Stimulated activated CD8-positive, alpha-beta memory T cell treated with anti-CD3 and anti-CD28 coated beads, Interleukin-4, amount 100 ng/mL, for 24 hours (primary cell): ENCODE results near the gene TNK2.

Experiments used
- DNase-seq: peaks from one replicate; pipeline ENCODE4 v3.0.0-alpha.2; 2020; ENCODE audit warnings: low read depth

Gene TNK2

GRCh38 chr3:195899701-195900435 is 8.5 kb downstream of the TNK2 start:
- DNase-seq, result no peak

DNA sequence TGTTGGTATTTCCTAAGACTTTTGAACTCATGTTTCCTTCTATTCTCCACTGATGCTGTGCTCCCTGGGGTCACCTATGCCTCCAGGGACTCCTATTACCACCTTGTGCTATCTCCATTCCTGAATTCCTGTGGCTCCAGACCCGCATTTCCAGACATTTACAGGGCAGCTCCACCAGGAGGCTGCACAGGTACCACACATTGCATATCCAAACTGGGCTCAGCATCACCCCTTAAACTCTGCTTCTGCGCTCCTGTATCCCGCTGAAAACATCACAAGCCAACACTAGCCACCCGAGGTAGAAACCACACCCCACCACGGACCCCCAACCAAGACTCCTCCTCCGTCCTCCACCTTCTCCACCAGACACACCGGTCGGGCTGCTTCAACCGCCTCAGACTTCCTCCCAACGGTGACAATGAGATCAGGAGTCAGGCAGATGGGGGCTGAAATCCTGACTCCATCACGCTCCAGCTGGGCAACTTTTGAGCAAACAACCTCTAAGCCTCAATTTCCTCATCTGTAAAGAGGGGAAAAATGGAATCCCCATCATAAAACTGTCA is 10.4 kb downstream of the TNK2 start:
- no peak for DNase-seq

DNA sequence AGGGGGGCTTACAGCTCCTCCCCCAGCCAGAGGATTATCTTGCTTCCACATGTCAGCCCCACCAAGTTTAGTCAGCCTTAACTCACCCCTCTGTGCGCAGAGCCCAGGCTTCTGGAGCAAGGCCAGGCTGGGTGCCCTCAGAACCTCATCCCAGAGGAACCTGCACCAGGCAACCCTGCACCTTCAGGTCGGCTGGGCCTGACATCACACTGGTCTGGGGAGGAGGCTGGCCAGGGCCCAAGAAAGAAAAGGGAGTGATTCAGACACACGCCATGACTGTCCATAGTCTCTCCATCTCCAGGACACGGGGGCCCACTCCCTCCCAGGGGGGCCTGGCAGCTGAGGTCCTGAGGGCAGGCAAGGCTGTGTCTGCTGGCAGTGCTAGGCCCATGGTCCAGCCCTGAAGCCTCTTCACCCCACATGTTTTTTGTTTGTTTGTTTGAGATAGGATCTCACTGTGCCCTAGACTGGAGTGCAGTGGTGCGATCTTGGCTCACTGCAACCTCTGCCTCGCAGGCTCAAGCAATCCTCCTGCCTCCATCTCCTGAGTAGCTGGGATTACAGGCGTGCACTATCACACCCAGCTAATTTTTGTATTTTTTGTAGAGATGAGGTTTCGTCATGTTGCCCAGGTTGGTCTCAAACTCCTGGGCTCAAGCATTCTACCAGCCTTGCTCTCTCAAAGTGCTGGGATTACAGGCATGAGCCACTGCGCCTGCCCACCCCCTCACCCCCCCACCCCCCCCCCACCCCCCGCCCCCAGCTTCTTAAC is 11.1 kb downstream of the TNK2 start:
- DNase-seq, result no peak

DNA sequence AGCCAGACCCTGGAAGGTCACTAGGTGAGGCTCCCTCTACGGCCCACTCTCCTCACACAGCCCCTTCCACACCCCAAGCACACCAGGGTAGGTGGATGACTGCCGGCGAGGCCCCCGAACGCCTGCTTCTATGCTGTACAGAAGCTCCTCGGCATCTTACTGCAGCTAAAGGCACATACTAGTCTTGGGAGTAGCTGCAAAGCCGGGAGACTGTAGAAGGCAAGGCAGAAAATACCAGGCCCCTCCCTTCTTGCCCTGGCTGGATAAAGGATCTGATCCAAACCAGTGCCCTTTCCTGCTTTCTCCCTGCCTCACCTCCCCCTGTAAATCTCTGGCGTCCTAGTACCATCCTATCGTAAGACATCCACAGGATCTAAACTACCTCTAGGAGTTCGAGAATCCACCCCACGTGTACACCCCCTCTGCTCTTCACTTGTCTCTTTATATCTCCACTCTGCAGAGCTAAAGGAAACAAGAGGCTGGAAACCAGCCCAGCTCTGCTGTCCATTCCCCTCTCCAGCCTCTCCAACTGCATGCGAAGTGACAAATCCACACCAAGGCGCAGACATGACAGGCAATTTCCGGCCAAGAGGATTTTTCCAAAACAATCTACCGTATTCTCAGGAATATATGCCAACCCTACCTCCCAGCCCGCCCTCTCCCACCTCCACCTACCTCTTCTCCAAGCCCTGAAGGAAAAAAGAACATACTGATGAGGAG is 11.8 kb downstream of the TNK2 start:
- no peak for DNase-seq

- DNase-seq, result peak; percentile 47
These were observed 12.4 kb downstream of the TNK2 start for GRCh38 chr3:195895861-195896360.

GRCh38 chr3:195895078-195895860 is 13.1 kb downstream of the TNK2 start:
- DNase-seq, result peak; percentile 41

DNA sequence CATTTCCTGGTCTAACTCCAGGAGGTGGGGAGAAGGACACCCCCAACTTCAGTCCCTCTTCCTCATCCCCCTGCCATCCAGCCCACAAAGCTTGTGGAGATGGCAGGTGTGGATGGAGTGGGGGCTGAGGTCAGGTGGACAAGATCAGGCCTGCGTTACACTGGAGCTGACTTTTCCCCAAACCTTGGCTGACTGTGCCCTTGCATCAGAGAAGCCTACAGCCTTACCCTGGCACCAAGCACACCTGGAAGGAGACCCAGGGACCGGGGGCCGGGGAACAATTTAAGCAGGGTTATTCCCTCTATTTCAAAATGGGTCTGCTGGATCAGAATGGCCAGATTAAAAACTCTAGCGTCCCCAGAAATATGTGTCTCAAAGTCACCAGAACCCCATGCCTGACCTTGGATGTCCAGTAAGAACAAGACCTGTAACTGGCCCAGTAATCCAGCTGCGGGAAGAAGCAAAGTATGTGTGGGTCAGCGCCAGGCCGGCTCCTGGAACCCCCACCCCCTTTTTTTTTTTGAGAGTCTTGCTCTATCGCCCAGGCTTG is 14.4 kb downstream of the TNK2 start:
- no peak for DNase-seq

- DNase-seq, result no peak
These were observed 14.8 kb downstream of the TNK2 start for GRCh38 chr3:195893516-195893915.

DNA sequence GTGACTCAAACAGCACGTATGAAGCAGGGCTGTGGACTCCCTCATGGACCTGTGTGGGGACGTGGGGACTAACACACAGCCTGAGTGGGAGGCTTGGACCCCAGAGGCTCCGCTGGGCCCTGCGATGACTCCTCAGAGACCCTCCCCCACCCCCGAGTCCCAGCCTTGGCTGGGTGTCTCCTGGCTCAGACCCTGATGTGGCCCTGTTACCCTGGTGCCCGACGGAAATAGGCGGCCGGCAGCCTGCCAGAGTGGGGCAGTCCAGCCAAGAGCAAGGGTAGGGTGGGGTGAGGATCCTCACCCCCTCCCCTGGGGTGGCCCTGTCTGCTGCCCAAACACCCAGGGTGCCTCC is 15.3 kb downstream of the TNK2 start:
- no peak for DNase-seq

DNA sequence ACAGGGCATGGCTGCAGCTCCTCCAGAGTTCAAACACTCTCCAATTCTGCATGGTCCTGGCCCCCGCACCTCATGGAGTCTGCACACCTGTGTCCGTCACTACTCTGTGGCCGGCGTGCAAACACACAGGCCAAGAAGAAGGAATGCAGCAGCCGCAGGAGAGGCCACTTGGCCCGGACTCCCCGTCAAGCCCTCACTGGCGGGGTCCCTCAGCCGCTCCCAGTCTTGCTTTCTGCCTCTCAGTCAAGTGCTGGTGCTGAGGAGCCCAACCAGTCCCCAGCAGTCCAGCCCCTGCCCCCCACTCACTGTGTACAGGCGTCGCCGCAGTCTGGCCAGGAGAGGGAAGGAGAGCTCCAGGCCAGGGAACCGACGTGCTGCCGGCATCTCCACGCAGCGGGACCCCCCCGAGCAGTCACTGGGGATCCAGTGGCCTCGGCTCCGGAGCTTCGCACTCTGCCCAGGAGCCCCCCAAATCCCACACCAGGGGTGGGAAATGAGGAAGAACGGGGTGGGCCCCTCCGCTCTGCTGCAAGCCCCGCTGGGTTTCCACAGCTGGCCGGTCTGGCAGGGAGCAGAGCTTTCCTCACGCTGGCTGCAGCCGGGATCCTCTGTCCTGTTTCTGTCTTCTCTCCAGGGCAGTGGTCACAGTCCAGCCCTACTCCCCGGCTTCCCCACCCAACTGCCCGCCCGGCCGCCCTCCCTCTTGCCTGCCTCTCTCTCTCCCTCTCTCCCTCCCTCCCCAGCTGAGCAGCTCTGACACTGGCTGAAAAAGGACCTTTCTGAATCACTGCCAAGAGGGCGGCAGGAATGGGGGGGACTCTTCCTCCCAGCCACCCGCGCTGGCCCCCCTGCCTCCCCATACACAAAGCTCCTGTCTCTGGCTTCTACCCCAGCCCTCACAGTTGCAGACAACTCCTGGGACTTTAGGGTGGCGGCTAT is 16.0 kb downstream of the TNK2 start:
- DNase-seq, result no peak

DNA sequence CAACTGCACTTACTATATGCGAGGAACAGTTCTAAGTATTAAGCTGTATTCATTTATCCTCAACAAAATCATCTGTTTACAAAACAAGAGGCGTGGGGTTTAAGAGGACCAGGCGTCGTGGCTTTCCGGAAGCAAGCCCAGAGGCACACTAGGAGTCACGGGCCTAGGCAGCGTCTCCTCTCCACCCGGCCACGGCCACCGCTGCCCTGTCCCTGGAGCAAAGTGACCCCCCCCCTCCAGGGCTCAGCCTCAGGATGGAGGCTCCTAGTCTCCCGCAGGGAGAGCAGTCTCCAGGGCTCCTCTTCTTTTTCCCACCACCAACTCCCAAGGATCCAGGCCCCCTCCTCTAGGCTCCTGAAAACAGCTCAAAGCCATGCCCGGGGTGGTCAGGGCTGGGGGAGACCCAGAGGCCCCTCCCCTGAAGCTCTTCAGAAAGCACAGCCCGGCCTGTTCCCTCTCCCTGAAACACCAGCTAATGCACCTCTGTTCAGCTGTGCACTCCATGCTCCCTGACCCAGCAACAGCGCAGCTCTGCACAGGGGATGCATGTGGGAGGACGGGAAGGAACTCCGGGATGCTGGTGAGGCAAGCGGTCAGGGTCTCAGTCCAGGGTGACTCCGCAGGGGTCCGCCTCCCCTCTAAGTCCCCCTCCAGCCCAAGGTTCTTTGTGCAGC is 16.8 kb downstream of the TNK2 start:
- no peak for DNase-seq

DNA sequence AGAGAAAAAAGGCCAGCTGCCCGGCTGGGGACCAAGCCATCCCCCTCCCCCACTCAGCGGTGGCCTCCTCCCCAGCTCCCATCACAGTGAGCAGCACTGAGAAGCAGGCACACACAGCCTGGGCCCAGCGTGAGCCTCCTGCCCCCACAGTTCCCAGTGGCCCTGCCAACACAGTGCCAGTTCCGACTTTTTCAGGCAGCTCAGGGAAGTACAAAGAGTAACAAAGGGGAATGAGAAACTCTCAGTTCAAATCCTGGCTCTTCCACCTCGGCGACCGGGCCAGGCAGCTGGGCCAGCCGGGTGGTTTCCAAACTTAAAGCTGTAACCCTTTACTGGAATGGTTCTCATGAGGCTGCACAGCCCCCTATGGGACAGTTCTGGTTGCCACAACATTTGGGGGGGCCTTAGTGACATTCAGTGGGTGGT is 18.5 kb downstream of the TNK2 start:
- DNase-seq, result no peak

DNA sequence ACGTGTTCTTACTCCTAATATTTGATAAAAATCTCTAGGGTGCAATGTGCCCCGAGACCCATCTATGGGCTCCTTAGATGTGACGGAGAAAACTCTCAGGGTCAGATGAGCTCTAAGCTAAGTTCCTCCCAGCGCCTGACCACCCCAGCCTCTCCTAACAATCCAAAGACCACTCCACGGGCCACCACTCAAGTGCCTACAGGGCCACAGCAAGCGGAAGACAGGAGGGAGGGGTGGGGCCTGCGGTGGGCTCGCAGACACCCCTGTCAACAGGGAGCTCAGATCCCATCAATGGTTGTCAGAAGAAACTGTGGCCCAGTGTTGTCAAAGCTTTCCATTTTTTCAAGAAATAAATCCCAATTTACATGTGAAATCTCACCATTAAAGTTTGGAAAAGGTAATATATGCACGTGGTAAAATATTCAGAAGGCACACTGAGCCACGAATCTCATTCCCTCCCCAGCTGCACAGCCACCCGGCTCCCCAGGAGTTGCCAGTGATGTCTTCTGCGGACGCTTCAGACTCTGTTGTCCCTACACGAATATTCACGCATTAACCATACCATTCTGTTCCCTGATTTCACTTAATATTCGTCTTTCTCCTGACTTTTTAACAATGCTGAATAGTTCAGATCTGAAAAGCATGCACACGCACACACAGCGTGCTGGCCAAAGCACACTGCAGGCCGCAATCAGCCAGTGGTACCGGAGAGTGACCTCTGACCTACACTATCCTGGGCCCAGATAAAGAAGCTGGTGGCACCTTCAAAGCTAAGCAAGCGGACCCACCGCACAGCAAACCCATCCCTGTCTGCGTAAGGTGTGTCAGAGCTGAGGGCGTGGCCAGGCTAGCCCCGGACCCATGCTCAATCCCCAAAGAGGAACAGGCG is 19.1 kb downstream of the TNK2 start:
- DNase-seq, result no peak

DNA sequence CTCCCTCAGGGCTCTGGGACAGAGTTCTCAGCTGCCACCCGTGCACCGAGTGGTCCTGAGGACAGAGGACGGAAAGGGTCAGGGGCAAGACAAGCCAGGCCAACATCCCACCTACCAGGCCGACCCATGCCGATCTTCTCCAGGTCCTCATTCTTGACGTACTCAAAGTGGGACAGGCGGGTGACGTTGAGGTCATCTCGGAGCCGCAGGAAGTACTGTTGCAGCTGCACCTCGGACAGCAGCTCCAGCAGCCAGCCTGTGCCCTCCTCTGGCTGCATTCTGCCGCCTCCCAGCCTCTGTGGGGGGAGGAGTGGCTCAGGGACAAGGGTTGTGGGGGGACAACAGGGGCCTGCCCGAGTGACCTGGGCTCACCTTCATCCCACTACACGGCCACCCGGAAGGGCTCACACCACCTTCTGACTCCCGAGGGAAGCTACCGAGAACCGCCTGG is 20.0 kb downstream of the TNK2 start:
- DNase-seq, result no peak

DNA sequence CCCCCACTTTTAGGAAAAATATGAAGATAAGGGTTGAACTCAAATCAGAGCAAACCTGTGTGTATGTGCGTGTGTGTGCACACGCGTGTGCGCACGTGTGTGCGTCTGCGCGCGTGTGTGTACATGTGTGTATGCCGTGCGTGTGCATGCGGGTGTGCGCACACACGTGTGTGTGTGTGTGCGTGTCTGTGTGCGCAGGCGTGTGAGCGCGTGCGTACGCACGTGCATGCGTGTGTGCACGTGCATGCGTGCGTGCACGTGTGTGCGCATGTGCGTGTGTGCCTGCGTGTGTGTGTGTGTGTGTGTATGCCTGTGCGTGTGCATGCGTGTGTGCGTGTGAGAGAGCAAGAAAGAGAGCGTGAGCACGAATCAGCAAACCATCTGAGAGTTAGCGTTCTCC is 20.7 kb downstream of the TNK2 start:
- no peak for DNase-seq

- DNase-seq, result no peak
These were observed 21.9 kb downstream of the TNK2 start for GRCh38 chr3:195886181-195887141.
